K562 (cell line): ENCODE data around the gene PRND. TPM values are rescaled to one million over a fixed set of nuclear protein-coding genes. Genes with fewer than 3 reads are reported as not detected.

Experiments used
- ATAC-seq: fragments of 200-7000 bp; cut with Tn5 transposase; 3 replicates; pipeline ENCODE4 v1.9.1; 2020; ENCODE audit warnings: moderate library complexity
- BruUV-seq: library from RNA; stranded (reverse); fragments of 400-500 nt; replicated peaks from 2 replicates; lab custom pipeline; 2021; lab: Mats Ljungman, UMichigan
- CTCF ChIA-PET: fragments of 300-600 bp; formaldehyde crosslinking; extraction: SDS; loops from one replicate; lab custom pipeline; 2021; ENCODE audit warnings: low intra/inter-chr PET ratio; lab: Yijun Ruan, JAX
- POLR2A ChIA-PET: fragments of 300-600, 350-650 bp; sonication (Branson Sonifier 250); formaldehyde crosslinking; extraction: SDS; loops from one replicate; lab custom pipeline; 2021; ENCODE audit warnings: antibody characterized with exemption, inconsistent platforms; lab: Yijun Ruan, JAX
- DNase-seq, 4 experiments: peaks; one replicate each; pipeline versions ENCODE4 v3.0.0 to v3.0.0-alpha.2; 2011 to 2018; ENCODE audit warnings: low spot score in 3 of 4, mixed read lengths in 3 of 4; ENCODE audit errors: extremely low read depth in 1 of 4
- FAIRE-seq: peaks from 2 replicates; lab custom pipeline; 2011; peaks lifted over from hg19 to GRCh38; lab: Jason Lieb, UNC
- H2AFZ ChIP-seq: 2 replicates; pipeline ENCODE4 v1.6.0; 2011; ENCODE audit warnings: low read depth, low read length, control low read depth, inconsistent platforms
- H3K27ac ChIP-seq: fragments of 200-600 bp; 3 replicates; pipeline ENCODE4 v1.8.0; 2011; ENCODE audit warnings: low read depth, mild to moderate bottlenecking, control low read depth, inconsistent platforms, low read length, moderate library complexity, mixed read lengths; ENCODE audit errors: extremely low read depth
- H3K27me3 ChIP-seq, 2 experiments: fragments of 300-600 bp in 1 of 2; 2 replicates in 1 of 2; 3 replicates in 1 of 2; pipeline versions ENCODE4 v1.6.0 to v1.8.0; 2011; ENCODE audit warnings: inconsistent platforms in 2 of 2, low read length in 2 of 2, mild to moderate bottlenecking in 1 of 2, mixed read lengths in 1 of 2, moderate library complexity in 1 of 2; ENCODE audit not compliant: control insufficient read depth in 2 of 2, insufficient read depth in 2 of 2
- H3K36me3 ChIP-seq: fragments of 300-600 bp; 3 replicates; pipeline ENCODE4 v1.8.0; 2011; ENCODE audit warnings: mild to moderate bottlenecking, low read length, inconsistent platforms; ENCODE audit not compliant: control insufficient read depth, insufficient read depth
- H3K4me1 ChIP-seq, 2 experiments: fragments of 200-600 bp in 1 of 2; replicated peaks in 1 of 2; 2 replicates in 1 of 2; 3 replicates in 1 of 2; pipeline versions ENCODE4 v1.5.1 to v1.8.0; 2011; ENCODE audit warnings: inconsistent platforms in 2 of 2, low read length in 2 of 2, mild to moderate bottlenecking in 1 of 2, mixed read lengths in 1 of 2, moderate library complexity in 1 of 2; ENCODE audit not compliant: control insufficient read depth in 2 of 2, insufficient read depth in 2 of 2
- H3K4me2 ChIP-seq: 2 replicates; pipeline ENCODE4 v1.6.1; 2011; ENCODE audit warnings: low read length, control low read depth, inconsistent platforms, mixed read lengths; ENCODE audit not compliant: insufficient read depth
- H3K4me3 ChIP-seq: fragments of 200-600 bp; sonication (generic), shearing (Covaris generic); 2 replicates; pipeline ENCODE4 v1.5.1; 2016; ENCODE audit warnings: control low read depth, inconsistent platforms
- H3K79me2 ChIP-seq: fragments of 200-600 bp; 3 replicates; pipeline ENCODE4 v1.8.0; 2011; ENCODE audit warnings: low read length, inconsistent platforms; ENCODE audit not compliant: control insufficient read depth, insufficient read depth
- H3K9ac ChIP-seq, 2 experiments: 2 replicates each; pipeline versions ENCODE4 v1.6.0 to v1.6.1; 2011; ENCODE audit warnings: low read depth in 2 of 2, low read length in 2 of 2, control low read depth in 1 of 2, inconsistent platforms in 1 of 2, mild to moderate bottlenecking in 1 of 2, mixed read lengths in 1 of 2; ENCODE audit not compliant: insufficient read depth in 1 of 2
- H3K9me1 ChIP-seq: one replicate; pipeline ENCODE4 v1.6.0; 2011; ENCODE audit warnings: inconsistent platforms, mild to moderate bottlenecking, low read length, moderate library complexity; ENCODE audit not compliant: control insufficient read depth, insufficient read depth
- H3K9me3 ChIP-seq: replicated peaks from 2 replicates; pipeline ENCODE4 v1.5.1; 2011; ENCODE audit warnings: low read depth, low read length, inconsistent platforms; ENCODE audit not compliant: control insufficient read depth, insufficient read depth
- H4K20me1 ChIP-seq: replicated peaks from 2 replicates; pipeline ENCODE4 v1.6.1; 2011; ENCODE audit warnings: low read length, inconsistent platforms, mixed read lengths; ENCODE audit not compliant: control insufficient read depth, insufficient read depth
- BMI1 ChIP-seq: fragments of 150-350 bp; IDR thresholded peaks from 2 replicates; pipeline ENCODE4 v1.6.1; 2014; ENCODE audit warnings: low read length
- KHSRP ChIP-seq: fragments of 450-650 bp; IDR thresholded peaks from 2 replicates; pipeline ENCODE4 v1.6.1; 2017
- KLF10 ChIP-seq: fragments of 250-450 bp; sonication (Bioruptor Pico); IDR thresholded peaks from 2 replicates; pipeline ENCODE4 v1.6.1; 2021; ENCODE audit warnings: matching md5 sums
- MXI1 ChIP-seq: IDR thresholded peaks from 2 replicates; pipeline ENCODE4 v1.6.1; 2011; ENCODE audit warnings: low read depth, mild to moderate bottlenecking, improper control_type of control experiment, low read length
- NR2C2 ChIP-seq, 2 experiments: fragments of 200-800 bp in 1 of 2; sonication (Bioruptor generic) in 1 of 2; sonication (generic) in 1 of 2; formaldehyde crosslinking in 1 of 2; IDR thresholded peaks; 2 replicates each; pipeline versions ENCODE4 v1.6.1 to v1.8.0; 2016 to 2022; ENCODE audit warnings: mild to moderate bottlenecking in 1 of 2, missing compliant biosample characterization in 1 of 2, missing genetic modification characterization in 1 of 2, missing genetic modification reagents in 1 of 2
- RBM15 ChIP-seq: fragments of 200-400 bp; formaldehyde crosslinking; IDR thresholded peaks from 2 replicates; pipeline ENCODE4 v1.6.1; 2018; ENCODE audit warnings: mild to moderate bottlenecking, low read length, moderate library complexity; ENCODE audit not compliant: insufficient read depth
- TOE1 ChIP-seq, 2 experiments: fragments of 450-650 bp in 1 of 2; sonication (generic) in 1 of 2; formaldehyde crosslinking in 1 of 2; IDR thresholded peaks; 2 replicates each; pipeline versions ENCODE4 v1.7.1 to v1.8.0; 2016 to 2022; ENCODE audit warnings: borderline replicate concordance in 2 of 2, mild to moderate bottlenecking in 2 of 2, antibody characterized with exemption in 1 of 2, inconsistent platforms in 1 of 2, low read depth in 1 of 2, missing genetic modification reagents in 1 of 2, moderate library complexity in 1 of 2
- ZNF143 ChIP-seq: sonication (generic); formaldehyde crosslinking; IDR thresholded peaks from 2 replicates; pipeline ENCODE4 v1.9.0; 2022; ENCODE audit warnings: mild to moderate bottlenecking, missing genetic modification reagents
- ZNF644 ChIP-seq: fragments of 200-800 bp; sonication (Bioruptor generic); IDR thresholded peaks from 2 replicates; pipeline ENCODE4 v1.6.1; 2016; ENCODE audit warnings: low read depth, missing genetic modification characterization, missing compliant biosample characterization
- WGBS: fragments of 100-300 bp; shearing (Covaris generic); methylation state at CpG from one replicate; pipeline ENCODE4 v1.1.6; 2016; ENCODE audit warnings: low coverage, mixed read lengths; ENCODE audit not compliant: insufficient coverage; ENCODE audit errors: missing lambda C conversion rate; 5-methylcytosine and 5-hydroxymethylcytosine counted together
- in situ Hi-C: fragments of 300-500 bp; cut with MboI; formaldehyde crosslinking; loops from 4 replicates; pipeline ENCODE4 v1.15.0; 2018; ENCODE audit warnings: inconsistent platforms, mixed read lengths
- intact Hi-C: fragments of 100-400 bp; cut with micrococcal nuclease; formaldehyde crosslinking; loops from 2 replicates; pipeline ENCODE4 v1.14.2; 2022
- polyA plus RNA-seq, 8 experiments: library from polyadenylated mRNA; depleted of rRNA in 4 of 8; stranded (reverse) in 5 of 8; unstranded in 3 of 8; fragments of >200 nt; fragmentation: Nextera tagmentation in 2 of 8; fragmentation: Illumina TruSeq in 1 of 8; extraction: Ambion mirVana in 2 of 8; extraction: Trizol in 1 of 8; gene quantifications; 2 replicates each; pipeline versions ENCODE4 v1.2.1 to v1.2.3, GENCODE V29; 2011 to 2014; ENCODE audit warnings: inconsistent platforms in 1 of 8, missing spikeins in 1 of 8
- total RNA-seq, 7 experiments: library from RNA; depleted of rRNA in 6 of 7; stranded (reverse); fragments of >200 nt in 6 of 7; fragmentation: Illumina TruSeq in 2 of 7; extraction: Trizol in 2 of 7; gene quantifications; 2 replicates each; pipeline versions ENCODE4 v1.2.1 to v1.2.3, GENCODE V29; 2011 to 2021; ENCODE audit warnings: low replicate concordance in 1 of 7

The PRND gene
- total and polyA plus RNA-seq, 9 of the 15 experiments (the other 6 are each of a cell fraction or from before 2014, with no cell fraction given), result not detected

DNA sequence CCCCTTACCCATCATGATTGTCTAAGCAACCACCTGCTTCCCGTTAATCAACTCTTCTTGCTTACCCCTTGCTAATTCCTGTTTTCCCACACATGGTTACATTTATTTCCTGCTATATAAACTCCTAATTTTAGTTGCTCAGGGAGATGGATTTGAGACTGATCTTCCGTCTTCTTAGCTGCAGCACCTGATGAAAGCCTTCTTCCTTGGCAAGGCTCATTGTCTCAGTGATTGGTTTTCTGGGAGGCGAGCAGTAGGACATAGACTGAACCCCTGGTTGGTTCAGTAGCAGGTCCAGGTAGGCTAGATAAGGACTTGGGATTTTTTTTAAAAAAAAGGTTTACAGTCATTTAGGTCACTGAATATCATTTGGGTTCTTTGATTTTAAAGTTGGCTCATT lies 50.4 kb downstream of the PRND start:
- FAIRE-seq (no peak), ATAC-seq (no peak), DNase-seq (no peak)
- no peak overlapping the region for H3K27ac ChIP-seq
- no peak overlapping the region for H2AFZ ChIP-seq
- intact Hi-C loops, result no loop called here
- no peaks in the 10 kb centered on the region for H4K20me1 ChIP-seq
- H3K4me2 ChIP-seq, result no peak overlapping the region
- H3K4me3 ChIP-seq, result no peak overlapping the region
- no peaks in the 10 kb centered on the region for H3K9me1 ChIP-seq
- ChIA-PET CTCF (interaction anchor here (0.5 kb wide), 1 partner anchor 663 kb away, joined by 3 read pairs; no protein-coding TSS in a partner anchor), POLR2A (no interaction called here)
- no peaks in the 10 kb centered on the region for H3K36me3 ChIP-seq
- in situ Hi-C loops, result no loop called here
- WGBS, result 16% methylated on average over 2 of the region's 3 CpGs
- H3K9ac ChIP-seq, result no peak overlapping the region
- no TSS peak for BruUV-seq
- no peaks in the 10 kb centered on the region for H3K79me2 ChIP-seq
- peaks cover 1 to 4% of the 10 kb centered on the region in 2 experiments; a peak in 4 of 5 replicates for H3K4me1 ChIP-seq
- peaks cover 0 to 9% of the 10 kb centered on the region in 2 experiments; a peak in 2 of 5 replicates for H3K27me3 ChIP-seq
- TF ChIP-seq RBM15, result no peak
- no peak for TF ChIP-seq NR2C2 (CRISPR knock-in tag; IDR thresholded peaks at IDR 0.05)
- TF ChIP-seq NR2C2 (tag; IDR thresholded peaks at IDR 0.05), result no peak
- TF ChIP-seq ZNF143 (CRISPR knock-in tag), result no peak
- no peak for TF ChIP-seq ZNF644 (tag)
- TF ChIP-seq KLF10 (CRISPR knock-in tag), result no peak
- TF ChIP-seq KHSRP, result no peak
- no peak for TF ChIP-seq BMI1
- no peak for TF ChIP-seq MXI1
- no peak for TF ChIP-seq TOE1 (IDR thresholded peaks at IDR 0.05; ENCODE audit: borderline replicate concordance)
- TF ChIP-seq TOE1 (CRISPR knock-in tag; IDR thresholded peaks at IDR 0.05; ENCODE audit: borderline replicate concordance, low read depth), result no peak
- no peaks in the 10 kb centered on the region for H3K9me3 ChIP-seq
